PC-3 (cell line): Measurements from ENCODE around the gene DISC1.

Source experiments
- EZH2 ChIP-seq: fragments of 300-600 bp; sonication (generic); IDR thresholded peaks from one replicate; pipeline ENCODE4 v1.6.1; 2017; ENCODE audit warnings: antibody characterized with exemption, mild to moderate bottlenecking, low read length; ENCODE audit not compliant: unreplicated experiment
- TF ChIP-seq, protein P1 (sequence below): fragments of 300-600 bp; sonication (generic); conservative IDR thresholded peaks from 2 replicates; pipeline ENCODE4 v1.5.1; 2017; ENCODE audit warnings: antibody characterized with exemption, low read depth, mild to moderate bottlenecking, low read length

DNA sequence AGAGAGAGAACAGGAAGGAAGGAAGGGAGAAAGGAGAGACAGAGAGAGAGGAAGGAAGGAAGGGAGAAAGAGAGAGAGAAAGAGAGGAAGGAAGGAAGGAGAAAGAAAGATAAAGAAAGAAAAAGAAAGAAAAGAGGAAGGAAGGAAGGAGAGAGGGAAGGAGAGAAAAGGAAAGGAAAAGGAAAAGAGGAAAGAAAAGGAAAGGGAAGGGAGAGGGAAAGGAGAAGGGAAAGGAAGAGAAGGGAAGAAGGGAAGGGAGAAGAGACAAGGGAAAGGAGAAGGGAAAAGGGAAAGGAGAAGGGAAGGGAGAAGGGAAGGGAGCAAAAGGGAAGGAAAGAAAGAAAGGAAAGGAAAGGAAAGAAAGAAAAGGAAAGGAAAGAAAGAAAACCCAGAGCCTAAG lies 404.6 kb downstream of the DISC1 start:
- TF ChIP-seq, protein P1, sequence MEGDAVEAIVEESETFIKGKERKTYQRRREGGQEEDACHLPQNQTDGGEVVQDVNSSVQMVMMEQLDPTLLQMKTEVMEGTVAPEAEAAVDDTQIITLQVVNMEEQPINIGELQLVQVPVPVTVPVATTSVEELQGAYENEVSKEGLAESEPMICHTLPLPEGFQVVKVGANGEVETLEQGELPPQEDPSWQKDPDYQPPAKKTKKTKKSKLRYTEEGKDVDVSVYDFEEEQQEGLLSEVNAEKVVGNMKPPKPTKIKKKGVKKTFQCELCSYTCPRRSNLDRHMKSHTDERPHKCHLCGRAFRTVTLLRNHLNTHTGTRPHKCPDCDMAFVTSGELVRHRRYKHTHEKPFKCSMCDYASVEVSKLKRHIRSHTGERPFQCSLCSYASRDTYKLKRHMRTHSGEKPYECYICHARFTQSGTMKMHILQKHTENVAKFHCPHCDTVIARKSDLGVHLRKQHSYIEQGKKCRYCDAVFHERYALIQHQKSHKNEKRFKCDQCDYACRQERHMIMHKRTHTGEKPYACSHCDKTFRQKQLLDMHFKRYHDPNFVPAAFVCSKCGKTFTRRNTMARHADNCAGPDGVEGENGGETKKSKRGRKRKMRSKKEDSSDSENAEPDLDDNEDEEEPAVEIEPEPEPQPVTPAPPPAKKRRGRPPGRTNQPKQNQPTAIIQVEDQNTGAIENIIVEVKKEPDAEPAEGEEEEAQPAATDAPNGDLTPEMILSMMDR: no peak
- TF ChIP-seq EZH2: no peak
